ENCODE measurements around the gene SLC39A11.
"Not testable (repeated sequence)": the region's sequence is repeated elsewhere in the genome, so short reads cannot be mapped to it uniquely, and the experiment has no call there.

SLC39A11 gene

DNA sequence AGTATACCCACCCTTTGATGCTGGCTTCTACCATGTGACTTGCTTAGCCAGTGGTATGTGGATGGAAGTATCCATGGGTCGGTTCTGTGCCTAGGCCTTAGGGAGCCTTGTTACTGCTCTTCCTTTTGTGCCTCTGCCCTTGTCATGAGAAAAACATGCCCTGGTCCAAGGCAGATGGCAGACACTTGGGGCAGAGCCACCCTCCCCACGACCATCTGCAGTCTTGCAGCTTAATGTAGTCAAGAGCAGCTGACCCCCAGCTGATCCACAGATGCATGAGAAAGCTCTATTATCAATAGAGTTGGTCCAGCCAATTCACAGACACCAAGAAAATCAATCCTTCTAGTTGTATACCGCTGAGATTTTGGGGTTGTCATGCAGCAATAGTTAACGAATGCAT lies 95.7 kb downstream of the SLC39A11 start:
- in situ Hi-C loops (cut with HindIII; ENCODE audit: low pct_ligation_motif_present, low sequenced_read_pairs) = loop anchor here (25.0 kb wide), 1 partner anchor 191 kb away; the partner anchor contains the start of gene COG1
- TF ChIP-seq, protein P1, sequence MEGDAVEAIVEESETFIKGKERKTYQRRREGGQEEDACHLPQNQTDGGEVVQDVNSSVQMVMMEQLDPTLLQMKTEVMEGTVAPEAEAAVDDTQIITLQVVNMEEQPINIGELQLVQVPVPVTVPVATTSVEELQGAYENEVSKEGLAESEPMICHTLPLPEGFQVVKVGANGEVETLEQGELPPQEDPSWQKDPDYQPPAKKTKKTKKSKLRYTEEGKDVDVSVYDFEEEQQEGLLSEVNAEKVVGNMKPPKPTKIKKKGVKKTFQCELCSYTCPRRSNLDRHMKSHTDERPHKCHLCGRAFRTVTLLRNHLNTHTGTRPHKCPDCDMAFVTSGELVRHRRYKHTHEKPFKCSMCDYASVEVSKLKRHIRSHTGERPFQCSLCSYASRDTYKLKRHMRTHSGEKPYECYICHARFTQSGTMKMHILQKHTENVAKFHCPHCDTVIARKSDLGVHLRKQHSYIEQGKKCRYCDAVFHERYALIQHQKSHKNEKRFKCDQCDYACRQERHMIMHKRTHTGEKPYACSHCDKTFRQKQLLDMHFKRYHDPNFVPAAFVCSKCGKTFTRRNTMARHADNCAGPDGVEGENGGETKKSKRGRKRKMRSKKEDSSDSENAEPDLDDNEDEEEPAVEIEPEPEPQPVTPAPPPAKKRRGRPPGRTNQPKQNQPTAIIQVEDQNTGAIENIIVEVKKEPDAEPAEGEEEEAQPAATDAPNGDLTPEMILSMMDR (IDR thresholded peaks at IDR 0.05; ENCODE audit: low read depth, low read length, missing control alignments) = no peak
- Histone ChIP-seq H3K27ac (no peak overlapping the region), H3K27me3 (replicated peaks) (no peaks in the 10 kb centered on the region), H3K4me3 (ENCODE audit: low read depth, low read length) (no peak overlapping the region), H3K36me3 (replicated peaks) (no peaks in the 10 kb centered on the region)
- no peak for DNase-seq

- in situ Hi-C loops (cut with HindIII; ENCODE audit: low pct_ligation_motif_present, low sequenced_read_pairs) = loop anchor here (25.0 kb wide), 1 partner anchor 192 kb away; the partner anchor contains the start of gene COG1
- Histone ChIP-seq H3K36me3 (replicated peaks) (no peaks in the 10 kb centered on the region), H3K27ac (no peak overlapping the region), H3K4me3 (ENCODE audit: low read depth, low read length) (no peak overlapping the region), H3K27me3 (replicated peaks) (no peaks in the 10 kb centered on the region)
- DNase-seq = no peak
- TF ChIP-seq, protein P1 (IDR thresholded peaks at IDR 0.05; ENCODE audit: low read depth, low read length, missing control alignments) = no peak
These were observed 97.4 kb downstream of the SLC39A11 start for GRCh38 chr17:72995008-72995656.

GRCh38 chr17:72992783-72993467 lies 99.6 kb downstream of the SLC39A11 start:
- peak; percentile 40 for DNase-seq
- not testable (repeated sequence) for H3K36me3 ChIP-seq (replicated peaks); H3K27ac ChIP-seq; H3K27me3 ChIP-seq (replicated peaks); H3K4me3 ChIP-seq (ENCODE audit: low read depth, low read length)
- in situ Hi-C loops (cut with HindIII; ENCODE audit: low pct_ligation_motif_present, low sequenced_read_pairs) = loop anchor here (25.0 kb wide), 1 partner anchor 194 kb away; the partner anchor contains the start of gene COG1

DNA sequence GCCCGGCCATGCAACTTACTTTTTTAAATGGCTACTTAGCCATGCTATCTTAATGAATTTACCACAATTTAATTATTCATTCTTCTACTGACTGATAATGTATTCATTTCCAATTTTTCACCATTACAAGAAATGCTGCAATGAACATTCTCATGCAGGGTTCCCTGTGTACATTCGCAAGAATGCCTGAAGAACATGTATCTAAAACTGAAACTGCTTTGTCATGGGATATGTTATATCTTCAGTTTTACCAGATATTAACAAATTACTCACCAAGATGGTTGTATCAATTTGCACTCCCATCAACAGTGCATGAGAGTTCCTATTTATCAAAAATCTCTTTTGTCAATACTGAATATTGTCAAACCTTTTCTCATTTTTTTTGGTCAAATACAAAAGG lies 100.8 kb downstream of the SLC39A11 start:
- TF ChIP-seq, protein P1 (IDR thresholded peaks at IDR 0.05; ENCODE audit: low read depth, low read length, missing control alignments) = no peak
- Histone ChIP-seq H3K27ac (no peak overlapping the region), H3K4me3 (ENCODE audit: low read depth, low read length) (no peak overlapping the region), H3K36me3 (replicated peaks) (no peaks in the 10 kb centered on the region), H3K27me3 (replicated peaks) (no peaks in the 10 kb centered on the region)
- DNase-seq = no peak
- in situ Hi-C loops (cut with HindIII; ENCODE audit: low pct_ligation_motif_present, low sequenced_read_pairs) = loop anchor here (25.0 kb wide), 1 partner anchor 196 kb away; the partner anchor contains the start of gene COG1

GRCh38 chr17:72989074-72989610 lies 103.3 kb downstream of the SLC39A11 start:
- TF ChIP-seq, protein P1 (IDR thresholded peaks at IDR 0.05; ENCODE audit: low read depth, low read length, missing control alignments) = no peak
- in situ Hi-C loops (cut with HindIII; ENCODE audit: low pct_ligation_motif_present, low sequenced_read_pairs) = loop anchor here (25.0 kb wide), 1 partner anchor 198 kb away; the partner anchor contains the start of gene COG1
- H3K36me3 ChIP-seq (replicated peaks) = no peaks in the 10 kb centered on the region
- DNase-seq = no peak
- no peaks in the 10 kb centered on the region for H3K27me3 ChIP-seq (replicated peaks)
- no peak overlapping the region for H3K27ac ChIP-seq
- H3K4me3 ChIP-seq (ENCODE audit: low read depth, low read length) = no peak overlapping the region

DNA sequence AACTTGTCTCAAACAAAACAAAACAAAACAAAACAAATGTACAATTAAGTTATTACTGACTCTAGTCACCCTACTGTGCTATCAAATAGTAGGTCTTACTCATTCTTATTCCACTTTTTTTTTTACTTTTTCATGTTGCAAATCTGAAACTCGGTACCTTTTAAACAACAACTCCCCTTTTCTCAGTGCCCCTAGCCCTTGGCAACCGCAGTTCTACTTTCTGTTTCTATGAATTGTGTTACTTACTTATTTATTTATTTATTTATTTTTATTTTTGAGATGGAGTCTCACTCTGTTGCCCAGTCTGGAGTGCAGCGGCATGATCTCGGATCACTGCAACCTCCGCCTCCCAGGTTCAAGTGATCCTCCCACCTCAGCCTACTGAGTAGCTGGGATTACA lies 104.0 kb downstream of the SLC39A11 start:
- Histone ChIP-seq H3K27me3 (replicated peaks) (no peaks in the 10 kb centered on the region), H3K27ac (no peak overlapping the region), H3K36me3 (replicated peaks) (no peaks in the 10 kb centered on the region), H3K4me3 (ENCODE audit: low read depth, low read length) (no peak overlapping the region)
- in situ Hi-C loops (cut with HindIII; ENCODE audit: low pct_ligation_motif_present, low sequenced_read_pairs) = loop anchor here (25.0 kb wide), 1 partner anchor 199 kb away; the partner anchor contains the start of gene COG1
- no peak for DNase-seq
- TF ChIP-seq, protein P1 (IDR thresholded peaks at IDR 0.05; ENCODE audit: low read depth, low read length, missing control alignments) = no peak
